ENCODE data around the gene SPOCK1.

The SPOCK1 gene

DNA sequence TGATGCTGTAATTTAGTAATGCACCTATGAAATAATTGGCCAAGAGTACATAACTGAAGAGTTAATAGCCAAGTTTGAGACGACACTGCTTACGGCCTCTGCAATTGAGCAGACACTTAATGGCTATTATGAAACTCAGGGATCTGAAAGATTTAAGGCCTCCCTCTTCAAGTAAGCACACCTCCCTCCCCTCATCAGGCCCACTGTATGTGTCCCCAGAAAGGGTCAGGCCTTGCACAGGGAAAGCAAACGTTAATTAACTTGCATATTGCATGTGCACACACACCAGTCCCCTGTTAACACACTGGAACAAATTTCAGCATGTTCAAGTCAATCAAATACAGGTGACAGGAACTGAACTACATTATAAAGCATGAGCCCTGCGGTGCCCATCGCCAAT, 163.6 kb downstream of the SPOCK1 start:
- in situ Hi-C loops (cut with MboI; ENCODE audit: low sequenced_read_pairs): no loop called here

DNA sequence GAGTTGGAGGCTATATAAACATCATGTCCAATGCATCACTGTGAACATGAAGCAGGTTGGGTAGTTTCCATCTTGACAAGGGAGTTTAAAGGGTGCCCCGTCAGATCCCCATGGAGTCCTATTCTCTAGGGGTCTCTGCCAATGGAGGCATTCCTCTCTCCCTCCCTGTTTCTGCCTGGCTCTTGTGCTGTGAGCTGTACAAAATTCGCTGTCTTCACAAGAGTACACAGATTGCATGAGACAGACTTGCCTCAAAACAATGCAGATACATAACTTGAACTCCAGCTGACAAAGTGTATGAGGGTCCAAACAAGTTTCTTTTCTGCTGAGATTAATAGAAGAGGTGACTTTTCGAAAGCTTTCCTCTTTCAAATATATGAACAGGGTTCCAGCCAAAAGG, 165.2 kb downstream of the SPOCK1 start:
- in situ Hi-C loops (cut with MboI; ENCODE audit: low sequenced_read_pairs): no loop called here

DNA sequence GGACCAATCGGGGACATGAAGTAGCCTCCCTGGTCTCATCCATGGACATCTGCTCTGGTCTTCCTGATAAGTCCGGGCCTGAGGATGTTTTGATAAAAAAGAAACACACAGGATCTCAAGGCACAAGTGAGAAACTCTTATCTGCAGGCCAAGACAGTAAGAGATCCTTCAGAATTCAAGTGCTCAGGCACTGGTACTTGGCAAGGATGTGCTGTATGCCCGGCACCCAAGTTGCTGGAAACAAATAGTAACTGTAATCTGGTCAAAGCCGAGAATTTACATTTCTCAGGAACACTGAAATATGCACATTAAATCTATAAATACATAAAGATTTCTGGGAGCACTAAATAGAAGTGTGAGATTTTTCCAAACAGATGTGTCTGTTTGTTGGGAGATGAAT, 165.7 kb downstream of the SPOCK1 start:
- in situ Hi-C loops (cut with MboI; ENCODE audit: low sequenced_read_pairs): no loop called here

DNA sequence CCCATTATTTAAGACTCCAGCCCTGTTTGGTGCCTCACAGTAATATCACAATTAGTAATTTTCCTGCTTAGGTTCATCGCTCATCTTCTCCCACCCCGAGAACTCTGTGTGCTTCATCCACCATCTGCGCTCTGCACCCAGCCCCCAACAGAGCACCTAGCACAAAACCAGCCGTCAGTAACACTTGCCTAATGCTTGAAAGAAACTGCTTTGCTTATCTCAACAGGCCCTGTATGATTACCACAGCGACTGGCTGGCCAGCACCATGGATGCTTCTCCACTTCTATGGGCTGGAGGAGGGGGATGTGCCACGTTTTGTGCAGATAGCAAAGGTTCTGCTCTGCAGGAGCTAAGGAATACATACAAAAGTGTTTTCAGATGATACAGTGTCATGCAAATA, 166.8 kb downstream of the SPOCK1 start:
- in situ Hi-C loops (cut with MboI; ENCODE audit: low sequenced_read_pairs): no loop called here

DNA sequence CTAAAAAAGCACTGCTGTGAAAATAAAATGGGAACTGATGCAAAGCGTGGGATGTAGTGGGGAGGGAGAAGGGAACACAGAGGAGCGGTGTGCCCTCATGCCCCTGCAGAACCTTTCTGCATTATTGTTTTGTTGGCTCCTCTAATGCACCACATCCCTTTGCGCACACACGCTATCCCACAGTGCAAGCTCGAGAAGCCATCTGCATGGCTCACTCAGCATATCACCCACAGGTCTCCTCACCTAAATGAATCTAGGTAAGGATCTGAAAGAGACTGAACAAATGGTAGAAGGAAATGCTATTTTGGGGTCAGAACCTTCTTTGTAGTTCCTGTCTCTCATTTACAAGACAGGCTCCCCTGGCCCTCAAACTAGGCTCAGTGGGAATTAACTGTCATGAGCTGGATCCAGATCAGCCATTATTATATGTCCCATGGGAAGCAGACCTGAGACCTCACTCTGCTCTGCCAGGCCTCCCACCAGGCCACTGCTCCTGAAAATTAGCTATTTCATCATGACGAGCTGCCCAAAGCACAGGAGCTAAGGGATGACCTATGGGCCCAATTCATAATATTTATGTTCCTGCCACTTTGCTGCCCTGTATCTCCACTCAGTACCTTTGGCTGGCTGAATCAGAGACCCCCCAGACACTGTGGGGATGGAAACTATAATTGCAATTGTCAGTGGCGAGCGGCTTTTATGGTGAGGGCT, 169.4 kb downstream of the SPOCK1 start:
- in situ Hi-C loops (cut with MboI; ENCODE audit: low sequenced_read_pairs): no loop called here

DNA sequence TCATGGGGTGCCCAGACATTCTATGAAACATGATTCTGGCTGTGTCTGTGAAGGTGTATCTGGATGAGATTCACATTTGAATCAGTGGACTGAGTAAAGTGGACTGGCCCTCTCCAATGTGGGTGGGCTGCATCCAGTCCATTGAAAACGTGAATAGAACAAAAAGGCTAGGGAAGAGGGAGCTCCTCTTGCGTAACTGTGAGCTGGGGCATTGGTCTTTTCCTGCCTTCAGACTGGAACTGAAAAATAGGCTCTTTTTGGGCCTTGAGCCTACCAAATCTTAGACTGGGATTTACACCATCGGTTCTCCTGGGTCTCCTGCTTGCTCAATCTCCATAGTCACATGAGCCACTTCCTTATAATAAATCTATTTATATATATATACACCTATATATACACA, 170.1 kb downstream of the SPOCK1 start:
- in situ Hi-C loops (cut with MboI; ENCODE audit: low sequenced_read_pairs): no loop called here

DNA sequence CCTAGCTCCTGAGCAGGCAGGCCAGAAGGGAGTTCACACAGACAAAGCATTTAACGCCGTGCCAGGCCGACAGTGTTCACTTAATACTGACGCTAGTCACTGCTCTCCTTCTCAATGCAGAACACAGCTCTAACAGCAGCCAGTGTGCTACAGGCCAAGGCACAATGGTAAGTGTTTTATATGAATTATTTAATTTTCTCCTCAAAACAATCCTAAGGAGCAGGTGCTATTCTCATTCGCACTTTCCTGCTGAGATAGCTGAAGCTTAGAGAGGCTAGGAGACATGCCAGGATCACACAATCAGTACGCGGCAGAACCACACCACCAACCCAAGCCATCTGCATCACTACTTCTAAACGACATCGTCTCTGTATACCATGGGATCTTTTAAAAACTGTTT, 170.7 kb downstream of the SPOCK1 start:
- in situ Hi-C loops (cut with MboI; ENCODE audit: low sequenced_read_pairs): no loop called here

DNA sequence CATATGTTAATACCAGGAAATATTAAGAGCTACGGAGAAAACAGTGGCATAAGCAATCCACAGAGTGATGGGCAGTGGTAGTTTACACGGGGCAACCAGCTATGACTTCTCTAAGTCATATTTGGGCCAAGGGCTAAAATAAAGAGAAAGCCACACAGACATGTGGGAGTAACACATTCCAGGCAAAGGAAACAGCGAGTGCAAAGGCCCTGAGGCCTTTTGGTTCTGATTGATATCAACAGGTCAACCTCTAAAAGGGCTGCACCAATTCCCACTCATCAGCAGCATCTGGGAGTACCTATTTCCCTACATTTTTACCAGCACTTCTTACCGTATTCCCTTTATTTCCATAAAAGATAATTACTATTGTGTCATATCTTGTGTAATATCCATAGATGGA, 173.4 kb downstream of the SPOCK1 start:
- in situ Hi-C loops (cut with MboI; ENCODE audit: low sequenced_read_pairs): no loop called here

DNA sequence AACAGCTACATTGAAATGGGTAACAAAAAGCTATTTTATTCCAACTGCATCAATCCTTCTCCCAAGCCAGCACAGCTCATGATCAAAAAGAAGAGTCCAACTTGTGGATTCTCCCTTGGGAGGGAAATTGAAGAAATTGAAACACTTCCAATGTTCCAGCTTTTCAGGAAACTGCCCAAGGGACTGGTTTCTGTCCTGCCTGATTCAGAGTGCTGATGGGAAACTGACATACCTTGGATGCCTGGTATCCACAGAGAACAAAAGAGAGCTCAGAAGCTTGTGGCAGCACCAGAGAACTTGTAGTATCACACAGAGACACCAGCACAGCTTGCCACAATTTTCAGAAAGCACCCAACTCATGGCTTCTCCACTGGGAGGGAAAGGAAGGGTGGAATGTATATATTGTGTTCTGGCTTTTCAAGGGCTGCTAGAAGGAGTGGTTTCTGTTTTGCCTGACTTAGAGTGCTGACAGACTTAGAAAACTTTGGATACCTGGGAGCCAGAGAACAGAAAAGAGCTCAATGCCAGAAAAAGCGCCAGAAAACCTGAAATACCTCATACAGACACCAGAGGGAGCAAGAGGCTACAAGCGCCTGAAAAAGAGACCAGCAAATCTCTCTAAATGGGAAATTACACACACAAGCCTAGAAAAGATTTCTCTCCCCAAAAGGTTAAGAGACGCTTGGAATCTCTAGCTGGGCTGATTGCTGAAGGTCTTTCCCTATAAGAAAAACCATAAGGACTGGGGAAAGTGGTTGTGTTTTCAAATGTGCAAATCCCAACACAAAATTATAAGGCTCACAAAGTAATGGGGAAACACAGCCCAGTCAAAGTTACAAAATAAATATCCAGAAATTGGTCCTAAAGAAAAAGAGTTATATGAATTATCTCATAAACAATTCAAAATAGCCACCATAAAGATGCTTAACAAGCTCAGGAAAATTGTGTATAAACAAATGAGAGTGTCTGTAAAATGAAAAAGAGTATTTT, 178.8 kb downstream of the SPOCK1 start:
- in situ Hi-C loops (cut with MboI; ENCODE audit: low sequenced_read_pairs): no loop called here

DNA sequence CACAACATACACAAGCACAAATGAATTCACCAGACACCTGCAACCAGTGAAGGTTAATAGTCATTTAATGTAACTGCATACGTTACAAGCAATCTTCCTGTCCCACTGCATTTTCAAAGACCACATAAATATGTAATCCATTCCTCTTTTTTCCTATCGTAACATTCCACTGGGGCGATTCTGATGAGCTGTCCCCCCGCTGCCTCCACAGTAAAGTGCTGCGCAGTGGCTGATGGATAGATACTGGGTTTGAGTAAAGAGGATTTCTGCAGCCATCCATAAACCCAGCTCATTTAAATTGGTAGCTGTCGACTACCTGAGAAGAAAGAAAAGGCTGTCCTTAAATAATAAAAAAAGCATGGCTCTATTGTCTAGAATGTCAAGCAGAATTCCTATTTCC, 181.1 kb downstream of the SPOCK1 start:
- in situ Hi-C loops (cut with MboI; ENCODE audit: low sequenced_read_pairs): no loop called here

DNA sequence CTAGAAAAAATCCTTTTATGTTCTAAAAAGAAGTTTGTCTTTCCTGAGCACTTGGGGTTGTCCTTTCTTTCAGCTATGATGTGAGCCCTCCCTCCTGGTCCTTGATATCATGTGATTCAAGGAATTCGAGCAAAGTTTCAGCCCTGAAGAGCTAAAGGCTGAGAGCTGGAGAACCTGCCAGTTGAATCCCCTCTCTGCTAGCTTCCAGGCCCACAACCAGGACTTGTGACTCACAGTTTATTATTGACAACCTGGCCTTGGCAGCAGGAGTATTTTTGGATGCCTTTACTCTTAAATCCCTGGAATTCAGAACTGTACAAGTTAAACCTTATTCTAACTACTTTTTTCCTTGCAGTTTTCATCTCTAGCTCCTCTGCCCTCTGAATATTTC, 182.8 kb downstream of the SPOCK1 start:
- in situ Hi-C loops (cut with MboI; ENCODE audit: low sequenced_read_pairs): no loop called here

DNA sequence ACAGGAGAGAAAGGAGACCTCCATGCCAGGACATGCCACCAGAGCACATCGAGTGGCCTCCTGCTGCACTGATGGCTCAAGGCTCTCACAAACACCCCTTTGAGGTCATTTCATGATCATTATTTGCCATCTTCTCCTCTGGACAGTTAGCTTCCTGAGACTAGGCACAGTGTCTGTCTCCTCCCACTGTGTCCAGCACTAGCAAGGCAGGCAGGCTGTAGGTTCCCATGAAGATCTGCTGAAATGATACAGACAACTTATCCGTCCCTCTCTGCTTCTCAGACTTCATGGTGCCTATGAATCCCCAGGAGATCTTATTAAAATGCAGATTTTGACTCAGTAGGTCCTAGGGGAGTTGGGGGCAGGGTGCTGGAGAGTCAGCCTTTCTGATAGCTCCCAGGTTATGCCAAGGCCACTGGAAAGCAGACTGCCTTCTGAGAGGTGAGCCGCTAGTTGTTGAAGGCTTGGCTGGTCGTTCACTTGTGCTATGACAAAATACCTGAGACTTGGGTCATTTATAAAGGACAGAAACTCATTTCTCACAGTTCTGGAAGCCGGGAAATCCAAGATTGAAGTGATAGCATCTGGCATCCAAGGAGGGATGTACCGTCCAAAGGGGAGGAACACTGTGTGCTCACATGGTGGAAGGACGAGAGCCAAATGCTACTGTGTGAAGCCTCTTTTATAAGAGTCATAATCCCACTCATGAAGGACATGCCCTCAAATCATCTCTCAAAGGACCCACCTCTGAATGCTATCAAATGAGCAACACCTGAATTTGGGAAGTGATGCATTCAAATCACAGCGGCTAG, 183.4 kb downstream of the SPOCK1 start:
- in situ Hi-C loops (cut with MboI; ENCODE audit: low sequenced_read_pairs): no loop called here

DNA sequence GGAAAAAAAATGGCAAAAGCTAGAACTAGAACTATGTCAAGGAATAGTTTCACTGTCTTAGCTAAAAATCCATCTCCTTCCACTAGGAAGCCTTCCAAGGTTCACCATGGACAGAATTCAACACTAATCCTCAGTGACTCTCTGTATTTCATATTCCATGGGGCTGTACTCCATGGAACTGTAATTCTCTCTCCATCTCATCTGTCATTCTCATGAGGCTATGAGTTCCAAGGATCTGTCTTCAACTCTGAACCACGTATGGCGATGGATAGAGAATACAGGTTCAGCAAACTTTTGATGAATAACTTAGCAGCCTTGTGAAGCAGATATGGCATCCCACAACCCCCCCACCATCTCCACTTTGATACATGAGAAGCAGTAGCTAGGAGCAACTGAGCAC, 184.0 kb downstream of the SPOCK1 start:
- in situ Hi-C loops (cut with MboI; ENCODE audit: low sequenced_read_pairs): no loop called here

DNA sequence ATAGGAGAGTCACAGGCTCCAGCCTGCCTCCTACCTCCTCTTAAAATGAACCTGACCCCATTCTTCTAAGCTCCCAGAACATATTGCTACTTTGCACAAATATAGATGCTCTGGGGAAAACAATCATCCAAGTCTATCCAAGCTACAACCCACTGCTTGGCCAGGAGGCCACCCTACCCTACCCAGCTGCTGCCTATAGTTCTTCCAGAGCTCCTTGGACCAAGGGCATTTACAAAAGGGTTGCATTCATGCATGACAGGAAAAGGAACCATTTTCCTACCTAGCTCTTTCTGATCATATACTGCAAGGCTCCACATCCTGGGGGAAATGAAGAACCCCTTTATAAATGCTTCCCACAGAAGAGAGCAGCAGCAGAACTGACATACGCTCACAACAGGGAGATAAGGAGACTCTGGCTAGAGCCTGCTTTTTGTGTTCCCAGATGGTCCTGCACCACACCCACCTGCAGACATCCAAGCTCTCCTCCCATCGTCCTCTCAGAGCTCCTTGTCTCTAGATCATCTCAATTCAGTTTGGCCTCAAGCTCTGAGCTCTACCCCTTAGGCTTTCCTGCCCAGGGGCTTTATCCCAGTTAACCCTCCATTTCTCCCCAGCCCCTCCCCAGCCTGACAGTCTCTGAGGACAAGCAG, 185.5 kb downstream of the SPOCK1 start:
- in situ Hi-C loops (cut with MboI; ENCODE audit: low sequenced_read_pairs): no loop called here

DNA sequence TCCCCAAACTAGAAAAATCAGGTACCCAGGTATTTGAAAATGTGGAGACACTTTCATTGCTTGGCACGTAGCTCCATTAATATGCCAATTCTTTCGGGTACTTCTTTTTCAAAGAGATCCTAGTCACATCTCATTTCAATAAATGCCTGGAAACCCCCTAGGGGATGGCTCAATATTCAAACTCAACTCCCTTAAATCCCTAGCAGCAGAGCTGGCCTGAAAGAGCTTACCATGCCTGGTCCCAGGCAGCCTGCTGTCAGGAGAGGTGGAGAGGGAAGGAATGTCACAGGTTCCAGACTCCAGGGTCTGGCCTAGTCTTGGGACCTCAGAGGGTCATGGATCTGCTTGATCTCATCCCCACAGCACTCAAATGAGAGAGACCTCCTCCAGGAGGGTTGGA, 187.1 kb downstream of the SPOCK1 start:
- in situ Hi-C loops (cut with MboI; ENCODE audit: low sequenced_read_pairs): no loop called here

DNA sequence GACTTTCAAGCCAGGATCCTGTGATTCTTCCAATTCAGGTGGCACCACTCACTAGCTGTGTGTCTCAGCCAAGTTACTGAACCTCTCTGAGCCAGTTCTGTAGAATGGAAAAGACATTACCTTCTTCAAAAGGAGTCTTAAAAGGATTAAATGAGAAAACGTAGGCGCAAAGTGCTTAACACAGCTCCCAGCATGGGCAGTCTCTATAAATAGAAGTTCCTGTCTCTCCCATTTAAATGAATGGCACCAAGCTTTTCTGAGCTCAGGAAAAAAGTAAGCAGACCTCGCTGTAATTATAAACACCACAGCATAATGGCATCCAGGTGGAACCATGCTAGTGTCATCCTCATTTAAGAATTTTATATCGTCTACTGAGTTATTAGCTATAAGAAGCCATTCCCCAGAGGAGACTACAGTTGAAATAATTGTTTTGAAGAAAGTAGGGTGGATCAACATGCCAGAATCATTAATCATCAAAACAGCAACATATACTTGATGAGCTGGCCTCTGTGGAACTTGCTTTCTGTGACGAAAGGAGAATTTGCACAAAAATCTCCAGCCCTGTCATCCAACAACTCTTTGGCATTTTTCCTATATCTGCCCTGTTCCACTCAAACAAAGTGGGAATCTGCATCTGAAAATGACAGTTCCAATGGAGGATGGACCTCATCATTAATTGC, 188.9 kb downstream of the SPOCK1 start:
- in situ Hi-C loops (cut with MboI; ENCODE audit: low sequenced_read_pairs): no loop called here

DNA sequence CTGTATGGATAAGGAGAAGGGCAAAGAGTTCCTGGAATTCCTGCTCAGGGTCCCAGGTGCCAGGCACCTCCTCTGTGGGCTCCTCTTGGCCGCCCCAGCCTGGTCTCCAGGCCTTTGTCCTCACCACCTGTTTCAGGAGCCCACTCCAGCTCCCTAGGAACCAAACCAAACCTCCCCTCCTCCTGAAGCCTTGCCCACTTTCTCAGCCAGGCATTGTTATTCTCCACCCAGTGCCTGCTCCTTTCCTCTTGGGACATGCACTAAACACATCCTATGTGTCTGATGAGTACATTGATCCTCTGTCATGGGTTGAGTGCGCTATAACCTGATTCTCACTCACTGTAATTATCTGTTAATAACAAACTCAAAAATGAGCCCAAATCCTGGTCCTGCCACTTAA, 189.8 kb downstream of the SPOCK1 start:
- in situ Hi-C loops (cut with MboI; ENCODE audit: low sequenced_read_pairs): no loop called here

DNA sequence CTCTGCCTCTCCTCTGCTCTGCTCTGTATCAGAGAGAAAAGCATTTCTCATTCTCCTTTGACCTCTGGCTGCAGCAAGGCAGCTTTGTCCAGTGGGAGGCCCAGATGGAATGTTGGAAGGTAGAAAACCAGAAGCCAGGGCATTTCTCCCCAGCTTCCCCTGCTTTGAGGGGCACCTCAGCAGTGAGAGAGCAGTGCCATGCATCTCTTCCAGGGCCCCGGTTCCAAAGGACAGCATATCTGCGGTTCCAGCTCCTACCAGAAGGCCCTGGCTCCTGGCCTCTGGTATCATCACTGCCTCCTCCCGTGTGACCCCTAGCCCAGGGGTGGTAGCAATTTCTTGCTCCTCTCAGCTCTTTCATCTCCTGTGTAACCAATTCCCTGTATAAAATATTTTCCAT, 190.8 kb downstream of the SPOCK1 start:
- in situ Hi-C loops (cut with MboI; ENCODE audit: low sequenced_read_pairs): no loop called here

DNA sequence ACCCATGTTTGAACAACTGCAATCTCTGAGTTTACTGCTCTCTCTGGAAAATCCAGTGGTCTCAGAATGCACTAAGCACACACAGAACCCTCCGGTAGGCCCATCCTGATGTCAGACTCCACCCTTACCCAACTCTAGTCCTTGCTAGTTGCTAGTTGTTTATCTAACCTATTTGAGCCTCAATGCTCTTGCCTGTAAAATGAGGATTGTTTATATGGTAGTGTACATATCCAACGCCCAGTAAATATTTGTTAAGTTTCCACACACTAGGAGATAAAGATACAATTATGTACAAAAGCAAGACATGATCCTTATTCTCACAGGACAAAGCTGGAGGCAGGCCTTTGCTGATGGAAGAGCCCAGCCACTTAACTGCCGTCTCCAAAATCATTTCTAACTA, 192.2 kb downstream of the SPOCK1 start:
- in situ Hi-C loops (cut with MboI; ENCODE audit: low sequenced_read_pairs): no loop called here

DNA sequence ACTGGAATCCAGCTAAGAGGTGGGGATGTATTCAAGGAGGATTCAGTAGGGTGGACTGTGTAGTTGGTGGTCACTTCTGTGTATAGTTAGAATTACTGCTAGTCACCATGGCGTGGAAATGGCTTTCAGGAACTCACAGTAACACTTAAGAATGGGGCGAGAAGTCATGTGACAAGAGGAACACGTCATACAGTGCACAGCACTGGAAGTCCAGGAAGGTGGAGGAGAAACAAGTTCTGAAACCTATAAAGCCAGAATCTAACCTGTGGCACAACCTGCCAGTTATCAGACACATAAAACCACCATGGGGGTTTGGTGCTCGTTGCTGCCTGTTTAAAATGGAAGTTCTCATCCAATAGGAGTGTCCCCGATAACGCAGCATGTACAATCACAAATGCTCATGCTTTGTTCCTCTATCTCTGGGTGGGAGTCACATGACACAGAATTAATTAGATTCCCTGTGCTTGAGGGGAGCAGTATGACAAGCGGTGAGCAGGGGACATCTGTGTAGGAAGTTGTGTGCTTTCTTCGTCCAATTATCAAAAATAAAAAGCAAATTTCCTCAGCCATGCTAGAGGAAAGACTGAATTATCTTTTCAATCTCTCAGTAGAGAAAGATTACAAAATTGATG, 193.0 kb downstream of the SPOCK1 start:
- in situ Hi-C loops (cut with MboI; ENCODE audit: low sequenced_read_pairs): no loop called here

Measured in HL-60/S4 treated with phorbol 12-myristate 13-acetate at 8.2 ng/mL for 4 days and 3 days (cell line).